Lower leg skin (tissue), 4 donors: ENCODE data around the gene USPL1. TPM values are rescaled to one million over a fixed set of nuclear protein-coding genes. Genes with fewer than 3 reads are reported as not detected.
A peak's percentile ranks its signal among the peaks of the same experiment; 100 is the strongest.

Experiments used
- DNase-seq, 2 donors: peaks; one replicate each; pipeline ENCODE4 v3.0.0-alpha.2; 2019; ENCODE audit warnings: low spot score in 2 of 2
- H3K4me3 ChIP-seq: fragments of 200-600 bp; sonication (generic); 2 replicates; pipeline ENCODE4 v1.5.1; 2017; ENCODE audit warnings: mild to moderate bottlenecking, low read depth; ENCODE audit not compliant: poor library complexity, severe bottlenecking
- POLR2A ChIP-seq, 2 donors: fragments of 450-650 bp; IDR thresholded peaks; one replicate each; pipeline ENCODE4 v1.6.1; 2016 to 2017; ENCODE audit warnings: antibody characterized with exemption in 2 of 2, mild to moderate bottlenecking in 1 of 2, moderate library complexity in 1 of 2
- WGBS, 2 donors: methylation state at CpG; one replicate each; pipeline ENCODE4 v1.1.5; 2018; 5-methylcytosine and 5-hydroxymethylcytosine counted together
- intact Hi-C: fragments of 100-400 bp; cut with DNase I; formaldehyde crosslinking; loops from one replicate; pipeline ENCODE4 v1.15.0; 2023; ENCODE audit warnings: low total_unique reads
- total RNA-seq, 4 donors: library from RNA; depleted of rRNA; stranded (reverse); fragments of >200 nt; gene quantifications; one replicate each; pipeline ENCODE4 v1.1.0, GENCODE V29; 2016
- TF ChIP-seq, protein P1 (sequence below), 3 donors: fragments of 450-650 bp; IDR thresholded peaks; one replicate each; pipeline ENCODE4 v1.5.1; 2016; ENCODE audit warnings: antibody characterized with exemption in 3 of 3, mild to moderate bottlenecking in 3 of 3, moderate library complexity in 2 of 3

Gene USPL1
- total RNA-seq = 10 to 100 TPM; 16.0 to 20.8 (median 18.2) TPM

DNA sequence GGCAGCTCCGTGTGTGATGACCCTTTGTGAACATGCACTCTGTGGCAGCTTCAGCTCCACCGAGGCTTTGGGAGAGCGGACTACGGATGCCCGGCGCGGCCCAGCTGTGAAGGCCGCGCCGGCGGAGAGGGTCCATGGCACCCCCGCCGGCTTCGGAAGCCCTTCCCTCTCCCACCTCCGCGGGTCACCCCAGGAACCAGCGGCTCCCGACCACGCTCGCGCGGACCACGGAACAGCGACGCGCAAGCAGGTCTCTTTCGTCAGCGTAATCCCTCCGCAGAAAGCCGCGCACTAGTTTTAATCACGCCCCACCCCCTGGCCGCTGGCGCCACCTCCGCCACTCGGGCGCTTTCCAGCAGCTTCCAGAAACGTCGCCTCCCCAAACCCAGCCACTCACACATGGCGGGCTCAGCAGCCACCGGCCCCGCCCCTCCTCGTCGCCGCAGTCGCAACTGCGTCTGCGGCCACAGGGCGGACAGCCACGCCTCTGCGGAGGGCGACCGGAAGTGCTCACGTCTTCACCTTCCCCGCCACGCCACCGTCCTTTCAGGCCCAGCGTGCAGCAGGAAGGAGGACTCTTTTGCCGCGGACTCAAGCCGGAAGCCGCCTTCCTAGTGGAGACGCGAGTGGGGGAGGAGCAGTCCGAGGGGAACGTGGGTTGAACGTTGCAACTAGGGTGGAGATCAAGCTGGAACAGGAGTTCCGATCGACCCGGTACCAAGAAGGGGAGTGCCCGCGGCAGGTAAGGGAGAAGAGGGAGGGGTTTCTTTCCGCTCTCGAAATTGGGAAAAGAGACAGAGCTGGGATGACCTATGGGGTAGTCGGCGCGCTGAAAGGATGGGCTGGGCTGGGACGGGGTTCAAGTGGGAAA lies at the start of gene USPL1:
TSS of gene USPL1 (plus strand) at position 606 of the 871 bp plus-strand sequence. CDS start 3,221 bp downstream, outside the sequence.
- WGBS, 2 donors = 0 to 1% methylated on average over 54 to 77 of the region's 78 CpGs
- intact Hi-C loops = no loop called here
- peak within 1 kb of the TSS; percentile 77 for H3K4me3 ChIP-seq
- DNase-seq = peak; percentile 97 to 100
- peak in 1 of 2 donors; percentile 96 for TF ChIP-seq POLR2A (IDR thresholded peaks at IDR 0.05)
- TF ChIP-seq, protein P1, sequence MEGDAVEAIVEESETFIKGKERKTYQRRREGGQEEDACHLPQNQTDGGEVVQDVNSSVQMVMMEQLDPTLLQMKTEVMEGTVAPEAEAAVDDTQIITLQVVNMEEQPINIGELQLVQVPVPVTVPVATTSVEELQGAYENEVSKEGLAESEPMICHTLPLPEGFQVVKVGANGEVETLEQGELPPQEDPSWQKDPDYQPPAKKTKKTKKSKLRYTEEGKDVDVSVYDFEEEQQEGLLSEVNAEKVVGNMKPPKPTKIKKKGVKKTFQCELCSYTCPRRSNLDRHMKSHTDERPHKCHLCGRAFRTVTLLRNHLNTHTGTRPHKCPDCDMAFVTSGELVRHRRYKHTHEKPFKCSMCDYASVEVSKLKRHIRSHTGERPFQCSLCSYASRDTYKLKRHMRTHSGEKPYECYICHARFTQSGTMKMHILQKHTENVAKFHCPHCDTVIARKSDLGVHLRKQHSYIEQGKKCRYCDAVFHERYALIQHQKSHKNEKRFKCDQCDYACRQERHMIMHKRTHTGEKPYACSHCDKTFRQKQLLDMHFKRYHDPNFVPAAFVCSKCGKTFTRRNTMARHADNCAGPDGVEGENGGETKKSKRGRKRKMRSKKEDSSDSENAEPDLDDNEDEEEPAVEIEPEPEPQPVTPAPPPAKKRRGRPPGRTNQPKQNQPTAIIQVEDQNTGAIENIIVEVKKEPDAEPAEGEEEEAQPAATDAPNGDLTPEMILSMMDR (IDR thresholded peaks at IDR 0.05) = peak in 1 of 3 donors; percentile 75

DNA sequence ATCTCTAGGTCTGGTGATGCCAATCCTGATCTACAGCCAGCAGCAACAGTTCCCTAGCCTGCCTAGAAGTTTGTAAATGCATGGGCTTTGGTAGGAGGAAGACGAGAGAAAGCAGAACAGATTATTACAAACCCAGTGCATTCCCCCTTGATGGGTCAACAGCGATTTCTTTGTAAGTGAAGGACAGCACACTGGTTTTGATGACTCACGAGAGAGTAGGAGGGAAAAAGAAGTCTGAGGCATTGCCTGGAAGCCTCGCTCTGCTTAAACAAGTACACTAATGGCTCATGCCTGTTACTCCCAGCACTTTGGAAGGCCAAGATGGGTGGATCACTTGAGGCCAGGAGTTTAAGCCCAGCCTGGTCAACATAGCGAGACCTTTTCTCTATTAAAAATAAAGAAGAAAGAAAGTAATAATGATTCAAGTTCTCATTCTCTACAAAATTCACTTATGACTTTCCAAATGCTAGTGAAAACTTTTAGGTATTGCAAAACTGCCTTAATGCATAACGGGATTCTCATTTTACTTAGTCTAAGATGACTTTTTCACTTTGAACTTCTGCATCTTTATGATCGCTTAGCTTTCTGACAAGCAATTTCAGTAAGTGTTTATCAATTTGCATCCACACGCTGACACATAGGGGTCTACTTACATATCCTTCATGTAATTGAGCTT lies 47.7 kb upstream of the USPL1 start:
- intact Hi-C loops = loop anchor here (5.0 kb wide), 1 partner anchor 368 kb away; no protein-coding TSS in a partner anchor
- WGBS, 2 donors = 40 to 55% methylated on average over 8 of the region's 8 CpGs
- no peak for TF ChIP-seq POLR2A (IDR thresholded peaks at IDR 0.05)
- TF ChIP-seq, protein P1 (IDR thresholded peaks at IDR 0.05) = no peak
- H3K4me3 ChIP-seq = no peak overlapping the region
- DNase-seq = peak in 1 of 2 donors; percentile 49

DNA sequence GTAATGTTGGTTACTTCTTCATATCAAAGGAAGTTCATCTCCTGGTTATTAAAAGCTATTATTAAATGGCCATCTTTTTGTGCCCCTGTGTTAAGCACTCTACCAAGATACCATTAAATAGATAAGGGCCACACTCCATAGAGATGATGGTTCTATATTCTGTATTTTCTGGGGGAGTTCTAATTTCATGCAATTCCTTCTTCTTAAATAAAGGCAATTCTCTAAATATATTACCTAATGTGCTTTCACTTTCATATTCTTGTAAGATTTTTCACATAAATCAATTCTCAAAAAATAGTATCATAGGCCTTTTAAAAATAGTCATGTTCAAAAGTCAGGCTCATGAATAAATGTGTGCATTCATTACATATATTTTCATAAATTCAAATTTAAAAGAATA lies 47.0 kb upstream of the USPL1 start:
- intact Hi-C loops = no loop called here
- no peak overlapping the region for H3K4me3 ChIP-seq
- TF ChIP-seq, protein P1 (IDR thresholded peaks at IDR 0.05) = no peak
- no peak for TF ChIP-seq POLR2A (IDR thresholded peaks at IDR 0.05)
- no peak for DNase-seq

GRCh38 chr13:30572859-30573275 lies 44.9 kb upstream of the USPL1 start:
- TF ChIP-seq, protein P1 (IDR thresholded peaks at IDR 0.05) = no peak
- TF ChIP-seq POLR2A (IDR thresholded peaks at IDR 0.05) = no peak
- intact Hi-C loops = no loop called here
- DNase-seq = no peak
- 0 to 6% methylated on average over 1 of the region's 1 CpG for WGBS, 2 donors
- H3K4me3 ChIP-seq = no peak overlapping the region

DNA sequence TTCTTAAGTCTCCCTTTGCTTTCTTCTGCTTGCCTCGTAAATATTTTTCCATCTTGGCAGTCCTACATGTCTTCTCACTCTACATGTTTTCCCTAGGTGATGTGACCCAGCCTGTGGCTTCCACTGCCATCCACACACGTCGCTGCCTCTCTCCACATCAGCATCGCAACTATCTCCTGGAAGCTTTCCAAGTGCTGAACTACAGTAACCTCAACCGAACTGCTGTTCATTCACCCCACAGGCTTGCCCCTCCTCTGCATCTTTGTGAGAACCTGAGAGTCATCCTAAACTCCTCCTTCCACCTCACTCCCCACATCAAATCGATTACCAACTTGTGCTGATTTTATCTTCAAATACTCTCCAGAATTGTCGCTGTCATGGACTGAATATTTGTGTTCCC lies 41.2 kb upstream of the USPL1 start:
- TF ChIP-seq, protein P1 (IDR thresholded peaks at IDR 0.05) = no peak
- TF ChIP-seq POLR2A (IDR thresholded peaks at IDR 0.05) = no peak
- DNase-seq = no peak
- WGBS, 2 donors = 30 to 33% methylated on average over 7 of the region's 7 CpGs
- intact Hi-C loops = no loop called here
- no peak overlapping the region for H3K4me3 ChIP-seq
